WTC11 (cell line): ENCODE data around the gene JADE2. TPM values are rescaled to one million over a fixed set of nuclear protein-coding genes. Genes with fewer than 3 reads are reported as not detected.

Experiments used
- ATAC-seq: fragments of 200-7000 bp; cut with Tn5 transposase; 2 replicates; pipeline ENCODE4 v1.10.0; 2021; ENCODE audit warnings: mild to moderate bottlenecking, moderate library complexity
- CTCF ChIA-PET: fragments of 300-600 bp; sonication (Branson Sonifier 250); formaldehyde crosslinking; loops from one replicate; lab custom pipeline; 2021; ENCODE audit warnings: antibody characterized with exemption; lab: Charles Lee
- POLR2A ChIA-PET: fragments of 350-600 bp; sonication (Branson Sonifier 250); formaldehyde crosslinking; loops from one replicate; lab custom pipeline; 2021; ENCODE audit warnings: antibody characterized with exemption; lab: Charles Lee
- DNase-seq: peaks from one replicate; pipeline ENCODE4 v3.0.0; 2021; ENCODE audit warnings: low spot score
- H3K27ac Mint-ChIP-seq: 2 replicates; pipeline ENCODE4 v1.8.0; 2021; ENCODE audit warnings: mixed read lengths
- H3K27me3 Mint-ChIP-seq: 2 replicates; pipeline ENCODE4 v1.8.0; 2021; ENCODE audit warnings: low read depth, mild to moderate bottlenecking, moderate library complexity, mixed read lengths
- H3K36me3 Mint-ChIP-seq: 2 replicates; pipeline ENCODE4 v1.8.0; 2021; ENCODE audit warnings: mixed read lengths
- H3K4me1 Mint-ChIP-seq: 2 replicates; pipeline ENCODE4 v1.8.0; 2022; ENCODE audit warnings: mixed read lengths
- H3K4me3 Mint-ChIP-seq: 2 replicates; pipeline ENCODE4 v1.8.0; 2021; ENCODE audit warnings: mild to moderate bottlenecking, moderate library complexity, mixed read lengths
- H3K9me3 Mint-ChIP-seq: 2 replicates; pipeline ENCODE4 v1.8.0; 2021; ENCODE audit warnings: mixed read lengths
- ARID4B ChIP-seq: sonication (generic); formaldehyde crosslinking; IDR thresholded peaks from 2 replicates; pipeline ENCODE4 v1.8.0; 2023; ENCODE audit warnings: missing genetic modification reagents, mild to moderate bottlenecking, borderline replicate concordance
- ATF1 ChIP-seq: sonication (generic); formaldehyde crosslinking; IDR thresholded peaks from 2 replicates; pipeline ENCODE4 v1.8.1; 2023; ENCODE audit warnings: mild to moderate bottlenecking, moderate library complexity, missing genetic modification reagents
- ATF3 ChIP-seq: sonication (generic); formaldehyde crosslinking; conservative IDR thresholded peaks from 2 replicates; pipeline ENCODE4 v1.8.1; 2022; ENCODE audit warnings: mild to moderate bottlenecking, missing genetic modification reagents
- E2F5 ChIP-seq: sonication (generic); formaldehyde crosslinking; IDR thresholded peaks from 2 replicates; pipeline ENCODE4 v1.8.1; 2022; ENCODE audit warnings: mild to moderate bottlenecking, moderate library complexity, missing genetic modification reagents
- EMX1 ChIP-seq: fragments of 250-450 bp; sonication (Bioruptor Pico); IDR thresholded peaks from 2 replicates; pipeline ENCODE4 v1.8.0; 2021; ENCODE audit warnings: mild to moderate bottlenecking
- FOXJ3 ChIP-seq: sonication (generic); formaldehyde crosslinking; IDR thresholded peaks from 2 replicates; pipeline ENCODE4 v1.9.0; 2021; ENCODE audit warnings: missing genetic modification reagents, mild to moderate bottlenecking, borderline replicate concordance
- GABPB1 ChIP-seq: sonication (generic); formaldehyde crosslinking; IDR thresholded peaks from 2 replicates; pipeline ENCODE4 v1.8.1; 2023; ENCODE audit warnings: mild to moderate bottlenecking, missing genetic modification reagents
- KAT7 ChIP-seq: sonication (generic); formaldehyde crosslinking; IDR thresholded peaks from 2 replicates; pipeline ENCODE4 v1.8.1; 2023; ENCODE audit warnings: missing genetic modification reagents, mild to moderate bottlenecking, borderline replicate concordance
- MAX ChIP-seq: sonication (generic); formaldehyde crosslinking; IDR thresholded peaks from 2 replicates; pipeline ENCODE4 v1.8.0; 2022; ENCODE audit warnings: mild to moderate bottlenecking, missing genetic modification reagents
- MLX ChIP-seq: sonication (generic); formaldehyde crosslinking; IDR thresholded peaks from 2 replicates; pipeline ENCODE4 v1.8.1; 2023; ENCODE audit warnings: mild to moderate bottlenecking, missing genetic modification reagents, moderate library complexity
- SMAD4 ChIP-seq: sonication (generic); formaldehyde crosslinking; IDR thresholded peaks from 2 replicates; pipeline ENCODE4 v1.8.0; 2022; ENCODE audit warnings: mild to moderate bottlenecking, missing genetic modification reagents
- TCF7 ChIP-seq: sonication (generic); formaldehyde crosslinking; IDR thresholded peaks from 2 replicates; pipeline ENCODE4 v1.8.0; 2022; ENCODE audit warnings: mild to moderate bottlenecking, low read depth, missing genetic modification reagents, moderate library complexity
- TEAD1 ChIP-seq: sonication (generic); formaldehyde crosslinking; IDR thresholded peaks from 2 replicates; pipeline ENCODE4 v1.8.0; 2022; ENCODE audit warnings: mild to moderate bottlenecking, missing genetic modification reagents
- ZNF138 ChIP-seq: sonication (generic); formaldehyde crosslinking; conservative IDR thresholded peaks from 2 replicates; pipeline ENCODE4 v1.8.1; 2022; ENCODE audit warnings: mild to moderate bottlenecking, moderate library complexity, missing genetic modification reagents
- ZNF317 ChIP-seq: sonication (generic); formaldehyde crosslinking; IDR thresholded peaks from 2 replicates; pipeline ENCODE4 v1.8.1; 2023; ENCODE audit warnings: low read depth, mild to moderate bottlenecking, moderate library complexity, missing genetic modification reagents, borderline replicate concordance
- ZNF423 ChIP-seq: fragments of 250-450 bp; sonication (Bioruptor Pico); IDR thresholded peaks from 2 replicates; pipeline ENCODE4 v2.1.2; 2022; ENCODE audit warnings: mild to moderate bottlenecking, moderate library complexity
- total RNA-seq: library from RNA; stranded (reverse); gene quantifications from 3 replicates; pipeline ENCODE4 v1.2.3, GENCODE V29; 2021
- TF ChIP-seq, protein P1 (sequence below): sonication (generic); formaldehyde crosslinking; IDR thresholded peaks from 2 replicates; pipeline ENCODE4 v1.8.1; 2023; ENCODE audit warnings: mild to moderate bottlenecking, moderate library complexity, missing genetic modification reagents
- TF ChIP-seq, protein P2 (sequence below): sonication (generic); formaldehyde crosslinking; IDR thresholded peaks from 2 replicates; pipeline ENCODE4 v1.8.1; 2023; ENCODE audit warnings: mild to moderate bottlenecking, missing genetic modification reagents

The JADE2 gene
- total RNA-seq, 1 experiment from 2014 or later: 40.8 TPM

DNA sequence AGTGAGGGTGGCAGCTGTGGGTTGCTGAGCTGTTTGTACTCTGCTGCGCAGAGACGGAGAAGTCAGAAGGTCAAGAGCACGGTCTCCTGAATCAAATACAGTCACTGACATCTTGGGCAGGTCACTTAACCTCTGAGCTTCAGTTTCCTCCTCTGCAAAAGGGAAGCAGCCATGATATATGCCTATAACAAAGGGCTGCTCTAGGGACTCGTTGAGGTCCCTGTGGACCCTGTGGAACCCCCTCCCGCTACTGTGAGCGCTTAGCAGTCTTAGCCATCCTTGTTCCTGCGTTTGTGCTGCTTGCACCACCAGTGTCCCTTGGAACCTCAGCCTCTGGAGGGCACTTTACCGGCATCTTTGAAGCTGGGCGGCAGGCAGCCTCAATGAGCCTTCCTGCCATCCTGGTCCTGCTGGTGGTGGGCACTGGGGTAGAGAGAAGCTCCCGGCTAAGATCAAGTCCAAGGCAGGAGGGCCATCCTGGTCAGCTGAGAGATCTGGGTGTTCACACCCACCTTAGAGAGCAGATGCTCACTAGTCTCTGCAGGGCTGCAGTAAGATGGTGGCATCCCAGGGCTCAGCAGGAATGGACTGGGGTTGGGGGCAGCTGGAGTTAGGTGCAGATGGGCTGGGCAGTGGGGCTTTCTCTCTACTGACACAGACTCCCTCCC lies 8.7 kb downstream of the JADE2 start:
- peak overlapping the region; percentile 50; the same call in 1 of the 2 replicates for H3K27ac Mint-ChIP-seq
- TF ChIP-seq EMX1 (no peak), ATF1 (0 out of 2 replicates have a peak, but pooled peaks have one; percentile 30)
- TF ChIP-seq, protein P1, sequence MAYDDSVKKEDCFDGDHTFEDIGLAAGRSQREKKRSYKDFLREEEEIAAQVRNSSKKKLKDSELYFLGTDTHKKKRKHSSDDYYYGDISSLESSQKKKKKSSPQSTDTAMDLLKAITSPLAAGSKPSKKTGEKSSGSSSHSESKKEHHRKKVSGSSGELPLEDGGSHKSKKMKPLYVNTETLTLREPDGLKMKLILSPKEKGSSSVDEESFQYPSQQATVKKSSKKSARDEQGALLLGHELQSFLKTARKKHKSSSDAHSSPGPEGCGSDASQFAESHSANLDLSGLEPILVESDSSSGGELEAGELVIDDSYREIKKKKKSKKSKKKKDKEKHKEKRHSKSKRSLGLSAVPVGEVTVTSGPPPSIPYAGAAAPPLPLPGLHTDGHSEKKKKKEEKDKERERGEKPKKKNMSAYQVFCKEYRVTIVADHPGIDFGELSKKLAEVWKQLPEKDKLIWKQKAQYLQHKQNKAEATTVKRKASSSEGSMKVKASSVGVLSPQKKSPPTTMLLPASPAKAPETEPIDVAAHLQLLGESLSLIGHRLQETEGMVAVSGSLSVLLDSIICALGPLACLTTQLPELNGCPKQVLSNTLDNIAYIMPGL (CRISPR knock-in tag): no peak
- H3K9me3 Mint-ChIP-seq: no peaks in the 10 kb centered on the region
- ATAC-seq (no peak), DNase-seq (no peak)
- peaks cover 14% of the 10 kb centered on the region for H3K36me3 Mint-ChIP-seq
- H3K4me3 Mint-ChIP-seq: no peak overlapping the region
- no peaks in the 10 kb centered on the region for H3K27me3 Mint-ChIP-seq
- ChIA-PET CTCF (interaction anchor here (0.6 to 2.9 kb wide), 6 partner anchors 11 to 68 kb away, joined by 3 to 21 read pairs (median 4); no protein-coding TSS in a partner anchor), POLR2A (interaction anchor here (0.7 to 1.8 kb wide), 5 partner anchors 10 to 123 kb away, joined by 3 to 9 read pairs (median 3); partner anchors contain the start of gene CDKN2AIPNL)
- peaks cover 55% of the 10 kb centered on the region for H3K4me1 Mint-ChIP-seq

DNA sequence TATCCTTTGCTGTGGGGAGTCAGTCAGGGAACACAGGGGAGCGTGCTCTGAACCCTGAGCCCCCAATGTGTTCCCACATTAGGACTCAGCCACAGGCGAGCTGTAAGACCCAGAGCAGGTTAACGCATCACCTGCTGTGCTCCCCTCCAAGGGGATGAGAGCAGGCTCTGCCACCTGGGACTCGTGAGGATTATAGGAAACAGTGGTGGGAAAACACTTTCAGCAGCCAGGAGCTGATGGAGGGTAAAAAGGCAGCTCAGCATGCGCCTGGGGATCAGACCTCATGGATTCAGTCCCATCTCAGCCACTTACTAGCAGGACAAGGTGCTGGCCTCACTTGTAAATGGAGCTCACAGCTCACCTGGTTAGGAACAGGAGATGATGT lies 9.2 kb downstream of the JADE2 start:
- POLR2A ChIA-PET: interaction anchor here (0.7 to 1.8 kb wide), 4 partner anchors 11 to 123 kb away, joined by 3 to 9 read pairs (median 3); partner anchors contain the start of gene CDKN2AIPNL
- no peaks in the 10 kb centered on the region for H3K9me3 Mint-ChIP-seq
- DNase-seq: no peak
- no peak overlapping the region for H3K4me3 Mint-ChIP-seq
- no peaks in the 10 kb centered on the region for H3K27me3 Mint-ChIP-seq
- peaks cover 55% of the 10 kb centered on the region for H3K4me1 Mint-ChIP-seq
- TF ChIP-seq ZNF423 (CRISPR knock-in tag): 0 out of 2 replicates have a peak, but pooled peaks have one; percentile 32
- no peak for TF ChIP-seq MLX (CRISPR knock-in tag)
- CTCF ChIA-PET: interaction anchor here (0.6 to 2.9 kb wide), 4 partner anchors 10 to 68 kb away, joined by 3 to 21 read pairs (median 4); no protein-coding TSS in a partner anchor
- H3K27ac Mint-ChIP-seq: peak overlapping the region; percentile 8; the same call in 1 of the 2 replicates
- peaks cover 17% of the 10 kb centered on the region for H3K36me3 Mint-ChIP-seq
- no peak for ATAC-seq

DNA sequence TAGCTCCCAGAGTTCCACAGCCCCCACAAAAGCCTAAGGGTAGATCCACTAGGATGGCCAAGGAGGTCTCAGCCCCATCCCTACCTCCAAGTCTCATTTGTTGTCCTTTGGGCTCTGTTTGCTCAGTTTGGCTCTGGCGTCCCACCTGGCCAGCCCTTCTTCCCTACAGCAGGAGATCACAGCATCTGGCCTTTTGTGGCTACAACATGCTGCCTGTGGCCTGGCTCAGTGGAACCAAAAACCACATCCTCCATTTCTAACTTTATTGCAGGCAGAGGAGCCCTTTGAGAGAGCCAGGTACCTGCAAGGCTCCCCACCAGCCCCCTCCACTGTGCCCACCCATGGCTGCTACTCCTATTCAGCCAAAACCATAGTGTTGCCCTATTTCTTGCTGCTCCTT lies 11.4 kb downstream of the JADE2 start:
- ChIA-PET CTCF (interaction anchor here (0.6 to 1.6 kb wide), 2 partner anchors 9 to 10 kb away, joined by 4 to 8 read pairs; no protein-coding TSS in a partner anchor), POLR2A (interaction anchor here (0.6 kb wide), 2 partner anchors 12 to 109 kb away, joined by 3 read pairs; no protein-coding TSS in a partner anchor)
- no peak for DNase-seq
- Mint-ChIP-seq H3K9me3 (no peaks in the 10 kb centered on the region), H3K4me1 (peaks cover 59% of the 10 kb centered on the region)
- TF ChIP-seq FOXJ3 (CRISPR knock-in tag) (no peak), TEAD1 (CRISPR knock-in tag) (no peak), MLX (CRISPR knock-in tag) (no peak), E2F5 (no peak), TCF7 (no peak), ZNF138 (CRISPR knock-in tag) (no peak), KAT7 (CRISPR knock-in tag) (no peak), SMAD4 (CRISPR knock-in tag) (no peak), MAX (CRISPR knock-in tag) (no peak), GABPB1 (CRISPR knock-in tag) (no peak), ARID4B (no peak), ZNF317 (CRISPR knock-in tag) (no peak), ATF3 (CRISPR knock-in tag) (no peak)
- TF ChIP-seq, protein P2, sequence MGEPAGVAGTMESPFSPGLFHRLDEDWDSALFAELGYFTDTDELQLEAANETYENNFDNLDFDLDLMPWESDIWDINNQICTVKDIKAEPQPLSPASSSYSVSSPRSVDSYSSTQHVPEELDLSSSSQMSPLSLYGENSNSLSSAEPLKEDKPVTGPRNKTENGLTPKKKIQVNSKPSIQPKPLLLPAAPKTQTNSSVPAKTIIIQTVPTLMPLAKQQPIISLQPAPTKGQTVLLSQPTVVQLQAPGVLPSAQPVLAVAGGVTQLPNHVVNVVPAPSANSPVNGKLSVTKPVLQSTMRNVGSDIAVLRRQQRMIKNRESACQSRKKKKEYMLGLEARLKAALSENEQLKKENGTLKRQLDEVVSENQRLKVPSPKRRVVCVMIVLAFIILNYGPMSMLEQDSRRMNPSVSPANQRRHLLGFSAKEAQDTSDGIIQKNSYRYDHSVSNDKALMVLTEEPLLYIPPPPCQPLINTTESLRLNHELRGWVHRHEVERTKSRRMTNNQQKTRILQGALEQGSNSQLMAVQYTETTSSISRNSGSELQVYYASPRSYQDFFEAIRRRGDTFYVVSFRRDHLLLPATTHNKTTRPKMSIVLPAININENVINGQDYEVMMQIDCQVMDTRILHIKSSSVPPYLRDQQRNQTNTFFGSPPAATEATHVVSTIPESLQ (CRISPR knock-in tag): no peak
- TF ChIP-seq, all 79 proteins: peak for 0
- H3K27me3 Mint-ChIP-seq: no peaks in the 10 kb centered on the region
- peaks cover 29% of the 10 kb centered on the region for H3K36me3 Mint-ChIP-seq
- ATAC-seq: no peak
- no peak overlapping the region for H3K4me3 Mint-ChIP-seq
- no peak overlapping the region; the same call in 1 of the 2 replicates for H3K27ac Mint-ChIP-seq
